Karpas-422 (cell line): ENCODE data around the gene MAEA. TPM values are rescaled to one million over a fixed set of nuclear protein-coding genes. Genes with fewer than 3 reads are reported as not detected.

Source experiments
- DNase-seq: peaks from one replicate; pipeline ENCODE4 v3.0.0-alpha.2; 2015
- H2AFZ ChIP-seq: fragments of 200-600 bp; sonication (generic); 2 replicates; pipeline ENCODE4 v1.6.1; 2014; ENCODE audit warnings: antibody characterized with exemption, low read length, mixed read lengths
- H3K27ac ChIP-seq: fragments of 200-600 bp; sonication (generic); 2 replicates; pipeline ENCODE4 v1.5.1; 2014; ENCODE audit warnings: mild to moderate bottlenecking, low read length, moderate library complexity
- H3K27me3 ChIP-seq: fragments of 200-600 bp; sonication (generic); 2 replicates; pipeline ENCODE4 v1.6.1; 2014; ENCODE audit warnings: low read length, mixed read lengths
- H3K36me3 ChIP-seq: fragments of 200-600 bp; sonication (generic); 2 replicates; pipeline ENCODE4 v1.6.1; 2014; ENCODE audit warnings: low read length, mixed read lengths; ENCODE audit not compliant: insufficient read depth
- H3K4me1 ChIP-seq: fragments of 200-600 bp; sonication (generic); 2 replicates; pipeline ENCODE4 v1.6.1; 2014; ENCODE audit warnings: mild to moderate bottlenecking, low read length, mixed read lengths
- H3K4me2 ChIP-seq: fragments of 200-600 bp; sonication (generic); 2 replicates; pipeline ENCODE4 v1.6.1; 2014; ENCODE audit warnings: low read length, low read depth, mild to moderate bottlenecking; ENCODE audit not compliant: poor library complexity, severe bottlenecking
- H3K4me3 ChIP-seq: fragments of 200-600 bp; sonication (generic); 2 replicates; pipeline ENCODE4 v1.5.1; 2014; ENCODE audit warnings: mild to moderate bottlenecking, antibody characterized with exemption, low read length, mixed read lengths
- H3K79me2 ChIP-seq: fragments of 200-600 bp; sonication (generic); 2 replicates; pipeline ENCODE4 v1.6.1; 2014; ENCODE audit warnings: mild to moderate bottlenecking, low read length, mixed read lengths
- H3K9ac ChIP-seq: fragments of 200-600 bp; sonication (generic); 2 replicates; pipeline ENCODE4 v1.6.0; 2014; ENCODE audit warnings: low read length
- H3K9me2 ChIP-seq: fragments of 200-600 bp; sonication (generic), shearing (Covaris generic); replicated peaks from 2 replicates; pipeline ENCODE4 v1.6.0; 2014; ENCODE audit warnings: mild to moderate bottlenecking, low read length, moderate library complexity; ENCODE audit not compliant: insufficient read depth
- H3K9me3 ChIP-seq: fragments of 300-700, 200-600 bp; sonication (generic); 2 replicates; pipeline ENCODE4 v1.6.1; 2014; ENCODE audit warnings: low read length, mixed read lengths
- H4K20me1 ChIP-seq: fragments of 200-600 bp; sonication (generic); 2 replicates; pipeline ENCODE4 v1.6.1; 2014; ENCODE audit warnings: mild to moderate bottlenecking, antibody characterized with exemption, low read length, low read depth; ENCODE audit not compliant: insufficient read depth
- total RNA-seq: library from RNA; depleted of rRNA; stranded (reverse); fragments of >200 nt; shearing (Covaris generic); gene quantifications from 2 replicates; pipeline ENCODE4 v1.2.3, GENCODE V29; 2014; ENCODE audit warnings: low replicate concordance

Gene MAEA
- total RNA-seq, 1 experiment from 2014 or later = 31.3 TPM

DNA sequence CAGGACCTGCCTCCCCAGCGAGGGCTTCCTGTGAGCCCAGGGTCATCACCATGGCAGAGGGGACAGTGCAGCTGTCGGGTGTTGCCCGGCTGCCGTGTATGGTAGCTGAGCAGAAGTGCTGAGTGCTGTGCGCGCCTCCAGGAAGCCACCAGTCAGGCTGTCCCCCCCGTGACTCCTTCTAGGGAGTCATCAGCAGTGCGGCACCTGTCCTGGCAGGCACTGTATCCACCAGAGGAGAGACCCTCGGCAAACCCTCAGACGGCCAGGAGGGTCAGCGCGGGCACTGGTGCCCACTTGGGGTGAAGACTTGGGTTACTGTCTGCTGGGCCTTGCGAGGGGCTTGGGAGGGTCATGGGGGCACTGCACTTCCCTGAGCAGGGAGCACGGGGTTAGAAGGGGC is 65.7 kb downstream of the MAEA start:
- Histone ChIP-seq H4K20me1 (no peaks in the 10 kb centered on the region), H3K36me3 (no peaks in the 10 kb centered on the region), H3K4me1 (peaks cover 3% of the 10 kb centered on the region), H3K27ac (no peak overlapping the region), H3K9ac (no peak overlapping the region), H2AFZ (no peak overlapping the region), H3K4me2 (no peak overlapping the region), H3K27me3 (no peaks in the 10 kb centered on the region), H3K79me2 (no peaks in the 10 kb centered on the region), H3K4me3 (no peak overlapping the region), H3K9me3 (no peaks in the 10 kb centered on the region), H3K9me2 (no peaks in the 10 kb centered on the region)
- no peak for DNase-seq

DNA sequence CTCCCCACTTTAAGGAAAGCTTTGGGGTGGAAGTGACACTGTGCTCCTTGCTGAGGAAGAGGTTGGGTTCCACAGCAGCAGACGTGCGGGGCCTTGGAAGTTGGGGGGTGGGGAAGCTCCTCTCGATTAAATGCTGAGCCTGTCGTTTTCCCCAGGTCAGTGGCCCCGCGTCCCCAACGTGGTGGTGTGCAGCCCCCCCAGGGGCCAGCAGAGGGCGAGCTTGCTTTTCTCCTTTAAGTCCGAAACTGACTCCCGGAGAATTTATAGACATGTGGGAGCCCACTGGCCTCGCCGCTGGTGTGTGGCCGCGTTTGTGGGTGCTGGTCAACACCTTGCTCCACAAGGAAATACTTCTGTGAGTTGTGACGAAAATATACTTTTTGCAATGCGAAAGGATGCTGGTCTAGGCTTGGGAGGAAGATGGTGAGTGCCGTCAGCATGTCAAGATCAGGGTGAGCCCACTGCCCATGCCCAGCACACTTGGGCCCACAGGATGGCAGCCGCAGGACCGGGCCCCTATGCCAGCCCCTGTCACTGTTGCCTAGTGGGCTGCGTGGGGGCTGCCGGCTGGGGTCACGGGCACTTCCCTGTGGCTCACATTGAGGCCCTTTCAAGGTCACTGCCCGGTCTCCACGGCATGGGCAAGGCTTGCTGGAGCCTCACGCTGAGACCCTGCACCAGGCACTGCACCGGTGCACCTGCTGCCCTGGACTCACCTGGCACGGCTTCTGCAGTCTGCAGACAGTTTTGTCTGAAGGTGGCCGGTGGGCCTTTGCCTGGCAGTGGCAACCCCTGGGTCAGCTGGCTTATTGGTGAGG is 66.7 kb downstream of the MAEA start:
- no peak overlapping the region for H3K4me2 ChIP-seq
- no peak overlapping the region for H3K4me3 ChIP-seq
- H4K20me1 ChIP-seq = no peaks in the 10 kb centered on the region
- peak; percentile 76 for DNase-seq
- H3K9me3 ChIP-seq = no peaks in the 10 kb centered on the region
- peaks cover 3% of the 10 kb centered on the region for H3K4me1 ChIP-seq
- H3K9ac ChIP-seq = no peak overlapping the region
- H3K9me2 ChIP-seq = no peaks in the 10 kb centered on the region
- H3K27me3 ChIP-seq = no peaks in the 10 kb centered on the region
- H3K27ac ChIP-seq = no peak overlapping the region
- H2AFZ ChIP-seq = no peak overlapping the region
- H3K79me2 ChIP-seq = no peaks in the 10 kb centered on the region
- no peaks in the 10 kb centered on the region for H3K36me3 ChIP-seq

DNA sequence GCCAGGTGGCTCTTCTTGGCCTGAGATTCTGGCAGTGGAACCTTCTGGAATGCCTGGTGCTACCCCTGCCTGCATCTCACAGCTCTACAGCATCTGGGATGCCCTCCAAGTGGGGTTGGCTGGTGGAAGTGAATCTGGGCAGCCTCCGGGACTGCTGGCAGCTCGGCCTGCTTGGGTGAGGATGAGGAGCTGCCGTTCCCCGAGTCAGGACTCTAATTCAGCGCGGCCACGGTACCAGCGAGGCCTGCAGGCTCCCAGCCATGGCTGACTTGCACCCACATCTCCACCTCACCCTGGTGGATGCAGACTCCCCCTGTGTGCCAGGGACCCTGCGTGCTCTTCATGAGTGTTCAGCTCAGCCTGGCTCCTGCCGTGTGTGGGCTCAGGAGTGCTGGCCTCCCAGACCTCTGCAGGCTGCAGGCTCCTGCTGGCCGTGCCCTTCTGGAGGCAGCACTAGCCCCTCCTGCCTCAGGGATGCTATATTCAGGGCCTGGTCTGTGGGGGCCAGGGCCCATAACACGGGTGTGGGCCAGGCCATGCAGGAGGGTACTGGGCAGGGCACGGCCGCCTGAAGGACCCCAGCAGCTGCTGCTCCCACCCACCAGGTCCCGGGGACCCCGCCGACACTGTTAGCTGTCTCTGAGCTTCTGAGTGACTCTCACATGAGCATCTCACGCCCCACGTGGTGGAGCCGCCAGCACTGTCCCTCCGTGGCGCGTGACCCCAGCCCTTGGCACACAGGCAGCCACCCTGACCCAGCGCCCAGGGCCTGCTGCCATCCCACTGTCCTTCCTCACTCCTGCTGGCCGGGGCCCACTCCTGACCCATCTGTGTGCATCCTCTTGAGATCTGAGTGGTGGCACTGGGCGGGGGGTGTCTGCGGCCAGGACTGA is 67.9 kb downstream of the MAEA start:
- Histone ChIP-seq H3K9me3 (no peaks in the 10 kb centered on the region), H2AFZ (no peak overlapping the region), H3K4me2 (no peak overlapping the region), H3K9me2 (no peaks in the 10 kb centered on the region), H3K27me3 (no peaks in the 10 kb centered on the region), H4K20me1 (no peaks in the 10 kb centered on the region), H3K36me3 (no peaks in the 10 kb centered on the region), H3K79me2 (no peaks in the 10 kb centered on the region), H3K4me3 (no peak overlapping the region), H3K4me1 (no peaks in the 10 kb centered on the region), H3K27ac (no peak overlapping the region), H3K9ac (no peak overlapping the region)
- no peak for DNase-seq

DNA sequence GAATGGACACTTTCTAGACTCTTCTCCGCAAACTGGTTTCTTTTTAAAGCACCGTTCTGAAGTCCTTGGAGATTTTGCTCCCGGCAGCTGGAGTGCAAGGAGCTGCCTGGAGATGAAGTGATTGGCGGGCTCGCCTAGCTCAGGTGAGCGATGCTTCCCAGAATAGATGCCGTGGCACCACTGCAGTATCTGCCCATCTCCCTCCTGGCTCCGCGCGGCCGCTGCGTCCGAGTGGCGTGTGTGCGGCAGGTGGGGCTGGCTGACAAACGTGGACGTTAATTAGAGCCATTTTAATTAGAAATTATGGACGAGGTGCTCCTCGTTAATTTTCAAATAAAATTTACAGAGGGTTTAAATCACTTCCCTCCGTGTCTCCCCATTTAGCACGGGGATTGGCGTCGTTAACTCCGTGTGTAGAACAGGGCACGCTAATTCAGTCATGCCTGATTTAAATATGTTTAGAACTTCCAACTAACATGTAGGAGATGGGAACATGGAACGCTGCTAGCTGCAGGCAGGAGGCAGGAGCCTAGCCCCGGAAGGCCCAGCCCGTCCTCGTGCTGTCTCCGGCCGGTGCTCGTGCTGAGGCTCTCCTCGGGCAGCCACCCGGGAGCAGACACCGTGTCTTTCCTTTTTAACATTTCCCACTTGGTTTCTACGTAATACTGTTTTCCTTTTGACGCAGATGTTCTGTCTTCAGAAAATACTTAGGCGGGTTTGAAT is 68.9 kb downstream of the MAEA start:
- Histone ChIP-seq H3K4me1 (no peaks in the 10 kb centered on the region), H3K27ac (no peak overlapping the region), H3K9ac (no peak overlapping the region), H3K27me3 (no peaks in the 10 kb centered on the region), H3K4me2 (no peak overlapping the region), H3K9me2 (no peaks in the 10 kb centered on the region), H3K4me3 (no peak overlapping the region), H3K9me3 (no peaks in the 10 kb centered on the region), H2AFZ (no peak overlapping the region), H4K20me1 (no peaks in the 10 kb centered on the region), H3K36me3 (no peaks in the 10 kb centered on the region), H3K79me2 (no peaks in the 10 kb centered on the region)
- DNase-seq = no peak

DNA sequence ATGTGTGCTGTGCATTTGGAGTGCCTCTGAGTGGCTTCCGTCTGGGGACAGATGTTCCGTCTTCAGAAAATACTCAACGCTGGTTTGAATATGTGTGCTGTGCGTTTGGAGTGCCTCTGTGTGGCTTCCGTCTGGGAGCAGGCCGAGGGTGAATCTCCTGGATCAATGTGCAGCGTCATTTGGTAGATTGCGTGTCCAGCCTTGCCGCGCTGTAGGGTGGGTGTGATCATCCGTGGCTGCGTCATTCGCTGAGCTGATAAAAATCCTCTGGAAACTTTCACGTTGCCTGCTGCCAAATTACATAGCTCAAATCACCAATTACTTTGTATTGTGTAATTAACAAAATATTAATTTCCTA is 69.4 kb downstream of the MAEA start:
- Histone ChIP-seq H3K36me3 (no peaks in the 10 kb centered on the region), H3K4me1 (no peaks in the 10 kb centered on the region), H3K27ac (no peak overlapping the region), H3K79me2 (no peaks in the 10 kb centered on the region), H2AFZ (no peak overlapping the region), H3K9ac (no peak overlapping the region), H3K9me3 (no peaks in the 10 kb centered on the region), H3K4me2 (no peak overlapping the region), H3K9me2 (no peaks in the 10 kb centered on the region), H4K20me1 (no peaks in the 10 kb centered on the region), H3K27me3 (no peaks in the 10 kb centered on the region), H3K4me3 (no peak overlapping the region)
- no peak for DNase-seq

DNA sequence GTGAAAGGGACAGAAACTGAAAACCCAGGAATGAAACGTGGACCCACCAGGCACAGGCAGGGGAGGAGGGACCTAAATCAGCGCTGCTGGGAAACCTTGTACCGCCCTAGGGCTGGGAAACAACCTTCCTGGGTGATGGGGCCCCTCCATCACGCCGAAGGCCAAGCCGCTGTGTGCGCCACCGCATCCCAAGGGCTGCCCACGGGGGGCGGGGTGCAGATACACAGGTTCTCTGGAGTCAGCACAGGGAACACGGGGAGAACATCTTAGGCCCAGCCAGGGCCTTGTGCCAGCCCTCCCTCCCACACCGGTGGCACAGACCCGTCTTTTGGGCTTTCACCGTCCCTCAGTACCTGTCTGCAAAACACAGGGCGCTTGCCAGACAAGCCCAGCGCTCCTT is 70.3 kb downstream of the MAEA start:
- H3K36me3 ChIP-seq = no peaks in the 10 kb centered on the region
- H3K27me3 ChIP-seq = no peaks in the 10 kb centered on the region
- H2AFZ ChIP-seq = no peak overlapping the region
- no peaks in the 10 kb centered on the region for H3K79me2 ChIP-seq
- DNase-seq = no peak
- no peaks in the 10 kb centered on the region for H3K4me1 ChIP-seq
- no peaks in the 10 kb centered on the region for H4K20me1 ChIP-seq
- H3K9me2 ChIP-seq = no peaks in the 10 kb centered on the region
- no peaks in the 10 kb centered on the region for H3K9me3 ChIP-seq
- no peak overlapping the region for H3K4me3 ChIP-seq
- no peak overlapping the region for H3K27ac ChIP-seq
- H3K9ac ChIP-seq = no peak overlapping the region
- H3K4me2 ChIP-seq = no peak overlapping the region

DNA sequence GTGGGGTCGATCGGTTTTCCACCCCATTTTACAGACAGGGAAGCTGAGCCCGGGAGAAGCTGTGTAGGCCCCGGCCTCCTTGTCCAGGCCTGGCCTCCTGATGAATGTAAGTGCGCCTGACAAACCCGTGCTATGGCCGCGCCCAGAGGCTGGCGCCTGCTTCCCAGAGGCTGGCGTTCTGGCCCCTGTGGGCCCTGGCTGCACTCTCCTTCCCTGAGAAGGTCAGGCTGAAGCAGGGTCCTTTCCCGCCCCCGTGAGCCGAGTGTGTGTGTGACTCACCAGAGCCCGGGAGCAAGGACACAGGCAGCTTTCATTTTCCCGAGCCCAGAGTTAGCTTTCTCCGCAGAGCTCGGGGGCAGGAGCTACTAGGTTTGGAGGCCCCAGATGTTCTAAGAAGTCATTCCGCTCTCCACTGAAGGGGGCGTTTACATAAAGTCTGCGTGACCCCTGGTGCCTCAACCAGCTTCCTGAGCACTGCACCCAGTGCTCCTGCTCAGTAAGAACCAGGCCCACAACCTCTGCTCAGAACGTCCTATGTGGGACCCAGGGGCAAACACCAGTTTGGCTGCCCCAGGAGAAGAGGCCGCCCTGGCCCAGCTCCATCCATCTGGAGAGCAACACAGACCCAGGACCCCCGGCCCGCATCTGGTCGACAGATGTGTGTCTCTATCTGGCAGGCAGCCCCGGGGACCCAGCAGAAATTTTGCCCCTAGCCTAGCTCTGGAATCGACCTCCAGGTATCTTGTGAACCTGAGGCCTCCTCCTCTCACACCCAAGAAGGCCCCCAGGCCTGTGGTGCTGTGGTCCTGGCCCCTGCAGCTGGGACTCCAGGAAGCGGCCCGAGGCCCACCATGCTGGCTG is 71.0 kb downstream of the MAEA start:
- Histone ChIP-seq H3K4me2 (no peak overlapping the region), H3K9me3 (no peaks in the 10 kb centered on the region), H3K9me2 (no peaks in the 10 kb centered on the region), H2AFZ (no peak overlapping the region), H3K27ac (no peak overlapping the region), H3K4me3 (no peak overlapping the region), H3K9ac (no peak overlapping the region), H3K79me2 (no peaks in the 10 kb centered on the region), H3K27me3 (no peaks in the 10 kb centered on the region), H3K36me3 (no peaks in the 10 kb centered on the region), H3K4me1 (no peaks in the 10 kb centered on the region), H4K20me1 (no peaks in the 10 kb centered on the region)
- no peak for DNase-seq
